Measurements from ENCODE around the gene RAD54L.

DNA sequence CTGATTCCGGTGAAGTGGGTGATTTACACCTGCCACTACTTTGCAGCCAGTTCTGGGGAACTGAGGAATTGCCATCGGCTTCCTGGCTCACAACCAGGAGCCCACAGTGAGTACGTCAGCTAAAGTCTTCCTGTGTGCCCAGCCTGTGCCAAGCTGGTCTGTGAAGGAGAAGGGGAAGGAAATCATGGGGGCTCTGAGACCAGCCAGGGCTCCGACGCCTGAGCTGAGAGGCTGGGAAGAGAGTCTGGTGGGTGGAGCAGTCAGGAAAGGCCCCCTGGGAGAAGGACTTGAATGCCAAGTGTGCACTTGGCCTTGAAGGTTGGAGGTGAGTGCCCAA, 43.2 kb upstream of the RAD54L start:
- TF ChIP-seq, protein P1, sequence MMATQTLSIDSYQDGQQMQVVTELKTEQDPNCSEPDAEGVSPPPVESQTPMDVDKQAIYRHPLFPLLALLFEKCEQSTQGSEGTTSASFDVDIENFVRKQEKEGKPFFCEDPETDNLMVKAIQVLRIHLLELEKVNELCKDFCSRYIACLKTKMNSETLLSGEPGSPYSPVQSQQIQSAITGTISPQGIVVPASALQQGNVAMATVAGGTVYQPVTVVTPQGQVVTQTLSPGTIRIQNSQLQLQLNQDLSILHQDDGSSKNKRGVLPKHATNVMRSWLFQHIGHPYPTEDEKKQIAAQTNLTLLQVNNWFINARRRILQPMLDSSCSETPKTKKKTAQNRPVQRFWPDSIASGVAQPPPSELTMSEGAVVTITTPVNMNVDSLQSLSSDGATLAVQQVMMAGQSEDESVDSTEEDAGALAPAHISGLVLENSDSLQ (IDR thresholded peaks at IDR 0.05) = no peak
- no peak for TF ChIP-seq FOXA1 (IDR thresholded peaks at IDR 0.05)
- TF ChIP-seq HDGF (IDR thresholded peaks at IDR 0.05; ENCODE audit: borderline replicate concordance) = no peak
- TF ChIP-seq BHLHE40 (IDR thresholded peaks at IDR 0.05; ENCODE audit: borderline replicate concordance) = no peak

Measured in HEK293T (cell line).